ENCODE data around the gene TNRC18.

TNRC18 gene

DNA sequence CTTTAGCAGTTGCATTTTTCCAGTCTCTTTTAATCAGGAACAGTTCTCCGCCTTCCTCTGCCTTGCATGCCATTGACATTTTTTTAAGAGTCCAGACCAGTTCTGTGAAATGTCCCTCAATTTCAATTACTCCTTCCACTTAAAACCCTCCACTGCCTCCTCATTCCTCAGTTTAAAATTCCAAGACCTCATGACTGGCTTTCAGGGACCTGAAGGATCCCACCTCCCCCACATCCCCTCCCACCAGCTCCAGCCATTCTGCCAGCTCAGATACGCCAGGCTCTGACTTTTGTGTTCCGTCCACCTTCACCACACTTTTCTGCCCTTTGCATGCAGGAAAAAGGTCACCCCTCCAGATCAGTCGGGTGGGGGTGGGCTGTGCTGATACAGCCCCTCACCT lies 8.7 kb downstream of the TNRC18 start:
- TF ChIP-seq TAF1 (IDR thresholded peaks at IDR 0.05; ENCODE audit: low read depth, low read length) (no peak), POLR2A (IDR thresholded peaks at IDR 0.05; ENCODE audit: low read depth, low read length) (no peak), PAX5 (IDR thresholded peaks at IDR 0.05; ENCODE audit: insufficient read depth, low read length, severe bottlenecking) (no peak), POU2F2 (IDR thresholded peaks at IDR 0.05; ENCODE audit: low read depth, low read length) (no peak), POLR2AphosphoS5 (IDR thresholded peaks at IDR 0.05; ENCODE audit: low read depth, low read length) (no peak), SPI1 (IDR thresholded peaks at IDR 0.05; ENCODE audit: low read depth, low read length) (no peak)
- no peak for DNase-seq (ENCODE audit: insufficient read length, low spot score)
- FAIRE-seq: no peak

DNA sequence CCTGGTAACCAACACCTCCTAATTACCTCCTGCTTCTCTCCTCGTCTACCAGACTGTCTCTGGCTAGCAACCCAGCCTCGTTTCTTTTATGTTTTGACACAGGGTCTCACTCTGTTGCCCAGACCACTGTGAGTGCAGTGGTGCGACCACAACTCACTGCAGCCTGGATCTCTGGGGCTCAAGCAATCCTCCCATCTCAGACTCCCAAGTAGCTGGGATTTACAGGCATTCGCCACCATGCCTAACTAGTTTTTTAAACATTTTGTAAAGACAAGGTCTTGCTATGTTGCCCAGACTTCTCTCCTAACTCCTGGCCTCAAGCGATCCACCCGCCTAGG lies 10.2 kb downstream of the TNRC18 start:
- DNase-seq (ENCODE audit: insufficient read length, low spot score) (no peak), FAIRE-seq (no peak)
- TF ChIP-seq TAF1 (IDR thresholded peaks at IDR 0.05; ENCODE audit: low read depth, low read length): no peak
- no peak for TF ChIP-seq POLR2AphosphoS5 (IDR thresholded peaks at IDR 0.05; ENCODE audit: low read depth, low read length)
- TF ChIP-seq PAX5 (IDR thresholded peaks at IDR 0.05; ENCODE audit: insufficient read depth, low read length, severe bottlenecking): no peak
- no peak for TF ChIP-seq SPI1 (IDR thresholded peaks at IDR 0.05; ENCODE audit: low read depth, low read length)
- TF ChIP-seq POLR2A (IDR thresholded peaks at IDR 0.05; ENCODE audit: low read depth, low read length): no peak
- no peak for TF ChIP-seq POU2F2 (IDR thresholded peaks at IDR 0.05; ENCODE audit: low read depth, low read length)

- TF ChIP-seq PAX5 (IDR thresholded peaks at IDR 0.05; ENCODE audit: insufficient read depth, low read length, severe bottlenecking) (no peak), POLR2A (IDR thresholded peaks at IDR 0.05; ENCODE audit: low read depth, low read length) (no peak), POLR2AphosphoS5 (IDR thresholded peaks at IDR 0.05; ENCODE audit: low read depth, low read length) (no peak), SPI1 (IDR thresholded peaks at IDR 0.05; ENCODE audit: low read depth, low read length) (no peak), POU2F2 (IDR thresholded peaks at IDR 0.05; ENCODE audit: low read depth, low read length) (no peak), TAF1 (IDR thresholded peaks at IDR 0.05; ENCODE audit: low read depth, low read length) (no peak)
- FAIRE-seq (no peak), DNase-seq (ENCODE audit: insufficient read length, low spot score) (no peak)
Measured at GRCh38 chr7:5408777-5409176, 14.9 kb downstream of the TNRC18 start.

DNA sequence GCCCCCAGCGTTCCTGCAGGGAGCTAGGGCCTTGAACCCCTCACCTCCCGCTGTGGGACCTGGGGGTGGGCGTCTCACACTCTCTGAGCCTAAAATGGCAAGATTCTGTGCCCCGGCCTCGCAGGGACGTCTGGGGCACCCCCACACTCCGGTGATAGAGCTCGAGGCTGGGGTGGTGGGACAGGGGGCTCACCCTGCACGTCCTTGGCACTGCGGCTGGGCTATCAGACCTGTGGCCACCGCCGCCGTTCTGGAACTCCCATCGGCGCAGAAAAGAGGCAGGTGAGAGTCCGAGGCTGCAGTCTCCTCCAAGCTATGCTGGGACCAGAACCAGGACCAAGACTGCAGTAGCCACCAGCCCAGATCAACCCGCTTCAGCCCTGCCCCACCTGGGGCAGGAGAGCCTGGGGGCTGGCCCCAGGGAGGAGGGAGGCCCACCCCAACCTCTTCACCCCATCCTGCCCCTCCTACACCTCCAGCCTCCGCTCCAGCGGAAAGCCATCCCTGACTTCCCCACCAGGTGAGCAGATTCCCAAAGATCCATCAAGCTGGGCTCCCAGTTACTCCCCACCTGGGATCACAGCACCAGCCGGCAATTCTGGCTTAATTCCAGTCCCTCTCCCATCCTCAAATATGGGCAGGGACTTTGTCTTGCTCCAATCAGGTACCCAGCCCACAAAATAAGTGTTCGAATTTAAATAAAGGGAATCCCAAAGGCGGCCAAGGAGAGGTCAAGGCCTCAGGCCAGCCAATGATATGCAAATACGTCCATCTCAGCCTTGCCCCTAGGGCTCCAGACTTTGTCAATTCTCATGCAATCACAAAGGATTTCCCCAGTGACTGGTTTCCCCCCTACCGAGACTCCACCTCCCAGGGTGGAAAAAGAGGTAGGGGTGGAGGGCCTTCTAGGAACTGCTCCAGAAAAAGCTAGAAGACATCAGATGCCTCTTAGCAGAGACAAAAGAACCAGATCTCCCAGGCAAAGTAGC lies 16.4 kb downstream of the TNRC18 start:
- no peak for DNase-seq (ENCODE audit: insufficient read length, low spot score)
- TF ChIP-seq SPI1 (IDR thresholded peaks at IDR 0.05; ENCODE audit: low read depth, low read length) (no peak), TAF1 (IDR thresholded peaks at IDR 0.05; ENCODE audit: low read depth, low read length) (no peak), POLR2A (IDR thresholded peaks at IDR 0.05; ENCODE audit: low read depth, low read length) (no peak), POLR2AphosphoS5 (IDR thresholded peaks at IDR 0.05; ENCODE audit: low read depth, low read length) (no peak), POU2F2 (IDR thresholded peaks at IDR 0.05; ENCODE audit: low read depth, low read length) (no peak), PAX5 (IDR thresholded peaks at IDR 0.05; ENCODE audit: insufficient read depth, low read length, severe bottlenecking) (no peak)
- no peak for FAIRE-seq

DNA sequence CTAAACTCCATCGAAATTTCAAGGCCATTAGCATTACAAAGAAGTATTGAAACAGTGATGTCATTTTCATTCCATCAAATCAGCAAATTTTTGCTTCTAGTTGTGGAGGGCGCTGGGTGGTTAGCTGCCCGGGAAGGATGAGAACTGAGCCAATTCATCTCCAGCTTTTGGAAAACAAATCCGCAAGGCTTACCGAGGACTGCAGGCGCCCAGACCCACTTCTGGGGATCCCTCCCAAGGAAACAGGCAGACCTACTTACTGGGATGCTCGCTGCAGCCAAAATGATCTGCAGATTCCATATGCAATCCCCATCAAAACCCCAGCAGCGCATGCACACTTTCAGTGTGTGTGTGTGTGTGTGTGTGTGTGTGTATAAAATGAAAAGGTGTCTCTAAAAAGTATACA lies 19.2 kb downstream of the TNRC18 start:
- TF ChIP-seq TAF1 (IDR thresholded peaks at IDR 0.05; ENCODE audit: low read depth, low read length): no peak
- FAIRE-seq (no peak), DNase-seq (ENCODE audit: insufficient read length, low spot score) (no peak)

- no peak for DNase-seq (ENCODE audit: insufficient read length, low spot score)
- TF ChIP-seq POLR2AphosphoS5 (IDR thresholded peaks at IDR 0.05; ENCODE audit: low read depth, low read length): no peak
- no peak for TF ChIP-seq SPI1 (IDR thresholded peaks at IDR 0.05; ENCODE audit: low read depth, low read length)
- TF ChIP-seq TAF1 (IDR thresholded peaks at IDR 0.05; ENCODE audit: low read depth, low read length): no peak
- no peak for TF ChIP-seq PAX5 (IDR thresholded peaks at IDR 0.05; ENCODE audit: insufficient read depth, low read length, severe bottlenecking)
- no peak for TF ChIP-seq POU2F2 (IDR thresholded peaks at IDR 0.05; ENCODE audit: low read depth, low read length)
- TF ChIP-seq POLR2A (IDR thresholded peaks at IDR 0.05; ENCODE audit: low read depth, low read length): no peak
- no peak for FAIRE-seq
Measured at GRCh38 chr7:5403442-5403841, 20.2 kb downstream of the TNRC18 start.

- DNase-seq (ENCODE audit: insufficient read length, low spot score) (no peak), FAIRE-seq (no peak)
- TF ChIP-seq POLR2AphosphoS5 (IDR thresholded peaks at IDR 0.05; ENCODE audit: low read depth, low read length) (no peak), POLR2A (IDR thresholded peaks at IDR 0.05; ENCODE audit: low read depth, low read length) (no peak), PAX5 (IDR thresholded peaks at IDR 0.05; ENCODE audit: insufficient read depth, low read length, severe bottlenecking) (no peak), SPI1 (IDR thresholded peaks at IDR 0.05; ENCODE audit: low read depth, low read length) (no peak), TAF1 (IDR thresholded peaks at IDR 0.05; ENCODE audit: low read depth, low read length) (no peak)
Measured at GRCh38 chr7:5397736-5398135, 25.9 kb downstream of the TNRC18 start.

DNA sequence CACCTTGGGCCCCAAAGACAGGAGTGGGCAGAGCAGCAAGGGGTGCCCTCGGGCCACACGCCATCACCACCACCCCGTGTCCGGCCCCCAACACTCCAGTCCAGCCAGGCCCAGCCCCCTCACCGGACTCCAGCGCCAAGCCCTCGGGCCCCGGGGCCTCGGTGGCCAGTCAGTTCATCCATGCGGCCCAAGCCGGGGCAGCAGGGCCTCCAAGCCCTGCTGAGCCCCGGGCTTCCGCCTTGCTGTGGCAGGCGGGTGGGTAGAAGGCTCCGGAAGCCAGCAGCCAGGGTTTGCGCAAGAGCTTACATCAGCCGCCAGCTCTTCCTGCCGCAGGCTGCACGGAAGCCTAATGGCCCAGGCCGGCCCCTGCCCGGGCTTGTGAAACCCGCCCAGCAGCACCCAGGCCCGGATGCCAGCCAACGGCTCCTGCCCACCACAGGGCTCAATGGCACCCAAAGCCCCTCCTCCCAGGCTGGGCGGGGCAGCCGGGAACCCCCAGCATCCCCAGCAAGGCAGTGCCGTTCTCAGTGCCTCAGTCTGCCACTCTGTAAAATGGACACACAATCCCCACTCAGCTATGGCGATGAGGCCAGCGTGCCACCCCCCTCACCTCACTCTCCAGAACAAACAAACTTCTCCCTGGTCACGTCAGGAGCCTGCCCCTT lies 26.5 kb downstream of the TNRC18 start:
- FAIRE-seq (peak; percentile 93), DNase-seq (ENCODE audit: insufficient read length, low spot score) (peak; percentile 98)
- peak; percentile 10; the same call in 1 of the 2 replicates for TF ChIP-seq POU2F2 (IDR thresholded peaks at IDR 0.05; ENCODE audit: low read depth, low read length)
- peak; percentile 71; the same call in 1 of the 2 replicates for TF ChIP-seq TAF1 (IDR thresholded peaks at IDR 0.05; ENCODE audit: low read depth, low read length)
- TF ChIP-seq PAX5 (IDR thresholded peaks at IDR 0.05; ENCODE audit: insufficient read depth, low read length, severe bottlenecking): no peak
- 0 out of 2 replicates have a peak, but pooled peaks have one; percentile 12 for TF ChIP-seq SPI1 (IDR thresholded peaks at IDR 0.05; ENCODE audit: low read depth, low read length)
- TF ChIP-seq POLR2AphosphoS5 (IDR thresholded peaks at IDR 0.05; ENCODE audit: low read depth, low read length): peak; percentile 60; the same call in 1 of the 2 replicates
- TF ChIP-seq POLR2A (IDR thresholded peaks at IDR 0.05; ENCODE audit: low read depth, low read length): peak; percentile 82

DNA sequence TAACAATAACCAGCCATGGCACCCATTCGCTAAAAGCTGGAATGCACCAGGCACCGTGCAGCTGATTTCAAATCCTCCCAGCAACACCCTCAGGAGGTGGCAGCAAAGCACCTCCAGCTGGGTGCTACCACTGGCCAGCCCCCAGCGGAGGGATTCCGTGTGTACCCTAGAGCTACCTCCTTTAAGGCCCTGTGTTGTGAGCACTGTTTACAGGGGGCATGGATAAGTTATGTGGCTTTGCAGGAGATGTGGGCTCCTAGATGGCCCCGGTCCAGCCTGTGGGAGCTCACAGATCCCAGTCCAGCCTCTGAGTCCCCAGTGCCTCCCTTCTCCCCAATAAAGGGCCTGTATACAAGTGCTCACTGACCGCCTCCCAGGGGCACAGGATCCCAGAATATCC lies 27.1 kb downstream of the TNRC18 start:
- no peak for FAIRE-seq
- DNase-seq (ENCODE audit: insufficient read length, low spot score): peak; percentile 82
- TF ChIP-seq SPI1 (IDR thresholded peaks at IDR 0.05; ENCODE audit: low read depth, low read length): no peak
- TF ChIP-seq TAF1 (IDR thresholded peaks at IDR 0.05; ENCODE audit: low read depth, low read length): no peak
- no peak for TF ChIP-seq POU2F2 (IDR thresholded peaks at IDR 0.05; ENCODE audit: low read depth, low read length)
- TF ChIP-seq PAX5 (IDR thresholded peaks at IDR 0.05; ENCODE audit: insufficient read depth, low read length, severe bottlenecking): no peak
- no peak for TF ChIP-seq POLR2A (IDR thresholded peaks at IDR 0.05; ENCODE audit: low read depth, low read length)
- TF ChIP-seq POLR2AphosphoS5 (IDR thresholded peaks at IDR 0.05; ENCODE audit: low read depth, low read length): no peak
